ENCODE results near the gene CD74.
"Not testable (repeated sequence)": the region's sequence is repeated elsewhere in the genome, so short reads cannot be mapped to it uniquely, and the experiment has no call there.

Gene CD74

DNA sequence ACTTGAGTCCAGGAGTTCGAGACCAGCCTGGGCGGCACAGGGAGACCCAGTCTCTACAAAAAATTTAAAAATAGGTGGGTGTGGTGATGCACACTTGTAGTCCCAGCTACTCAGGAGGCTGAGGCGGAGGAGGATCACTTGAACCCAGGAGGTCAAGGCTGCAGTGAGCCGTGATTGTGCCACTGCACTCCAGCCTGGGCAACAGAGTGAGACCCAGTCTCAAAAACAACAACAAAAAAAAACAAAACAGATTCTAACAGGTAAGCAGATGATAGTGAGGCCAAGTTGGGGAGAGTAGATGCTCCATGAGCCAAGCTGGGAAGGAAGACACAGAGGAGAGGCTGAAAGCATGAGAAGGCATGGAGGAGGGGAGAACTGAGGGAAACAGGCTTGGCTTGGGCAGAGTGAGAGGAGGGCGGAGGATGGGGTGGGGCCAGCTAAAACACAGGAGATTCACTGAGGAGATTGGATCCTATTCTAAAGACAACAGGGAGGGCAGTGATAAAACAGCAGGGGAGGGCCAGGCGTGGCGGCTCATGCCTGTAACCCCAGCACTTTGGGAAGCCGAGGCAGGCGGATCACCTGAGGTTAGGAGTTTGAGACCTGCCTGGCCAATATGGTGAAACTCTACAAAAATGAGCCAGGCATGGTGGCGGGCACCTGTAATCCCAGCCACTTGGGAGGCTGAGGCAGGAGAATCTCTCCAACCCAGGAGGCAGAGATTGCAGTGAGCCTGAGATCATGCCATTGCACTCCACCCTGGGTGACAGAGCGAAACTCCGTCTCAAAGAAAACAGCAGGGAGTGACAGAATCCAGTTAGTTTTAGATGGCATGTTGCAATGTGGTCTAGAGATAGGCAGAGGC is 28.5 kb upstream of the CD74 start:
- no peak for DNase-seq

DNA sequence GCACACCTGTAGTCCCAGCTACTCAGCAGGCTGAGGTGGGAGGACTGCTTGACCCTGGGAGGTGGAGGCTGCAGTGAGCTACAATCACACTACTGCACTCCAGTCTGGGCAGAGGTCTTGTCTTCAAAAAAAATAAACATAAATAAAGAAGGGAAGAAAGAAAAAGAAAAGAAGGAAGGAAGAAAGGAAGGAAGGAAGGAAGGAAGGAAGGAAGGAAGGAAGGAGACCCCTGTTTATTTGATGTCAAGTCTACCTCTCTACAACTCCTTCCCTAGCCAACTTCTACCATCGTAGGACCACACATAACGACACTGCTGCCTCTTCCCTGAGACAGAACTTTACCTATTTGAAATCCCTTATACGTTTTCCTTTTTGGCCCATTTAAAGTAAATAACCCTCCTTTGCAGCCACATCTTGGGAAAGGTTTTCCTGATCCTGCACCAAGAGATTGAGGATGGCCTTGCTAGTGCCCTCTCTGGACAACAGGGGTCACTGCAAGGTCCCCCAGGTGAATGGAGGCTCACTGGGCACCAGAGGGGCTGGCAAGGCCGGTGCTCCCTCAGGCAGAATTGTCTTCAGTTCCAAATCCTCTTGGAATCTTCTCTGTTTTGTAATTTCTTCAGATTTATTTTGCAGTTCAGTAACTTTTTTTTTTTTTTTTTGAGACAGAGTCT is 26.3 kb upstream of the CD74 start:
- DNase-seq: no peak

- DNase-seq: peak; percentile 32
Measured at GRCh38 chr5:150436141-150436680, 23.5 kb upstream of the CD74 start.

DNA sequence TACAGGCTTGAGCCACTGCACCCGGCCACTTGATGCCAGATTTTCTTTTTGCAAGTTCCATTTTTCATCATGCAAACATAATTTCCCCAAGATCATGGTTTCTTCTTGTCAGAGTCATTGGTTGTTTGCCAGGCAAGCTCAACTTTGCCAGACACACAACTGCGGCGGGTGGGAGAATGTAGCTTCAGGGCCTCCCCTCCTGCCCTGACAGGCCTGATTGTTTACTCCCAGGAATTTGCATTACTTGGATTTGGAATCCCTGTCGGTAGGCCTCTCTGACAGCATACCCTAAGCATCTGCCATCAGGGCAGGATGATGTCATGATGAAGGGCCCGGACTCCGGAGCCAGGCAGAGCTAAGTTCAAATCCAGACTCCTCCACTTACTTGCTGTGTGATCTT is 21.8 kb upstream of the CD74 start:
- DNase-seq: no peak

DNA sequence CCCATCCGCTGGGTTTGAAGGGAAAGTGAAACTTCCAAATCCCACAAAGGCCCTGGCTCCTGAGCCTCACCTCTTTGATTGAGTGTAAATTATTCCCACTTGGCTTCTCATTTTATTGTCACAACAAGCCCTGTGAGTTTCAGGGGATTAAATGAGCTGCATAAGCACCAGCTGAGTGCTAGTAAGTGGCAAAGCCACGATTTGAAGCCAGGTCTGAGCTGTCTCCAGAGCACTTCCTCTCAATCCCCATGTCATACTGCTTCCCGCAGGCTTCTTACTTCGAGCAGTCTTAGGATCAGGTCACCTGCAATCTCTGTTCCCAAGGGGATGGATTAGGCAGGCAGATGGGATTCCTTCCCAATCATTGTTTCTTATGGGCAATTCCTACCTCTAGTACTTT is 18.9 kb upstream of the CD74 start:
- no peak for DNase-seq

GRCh38 chr5:150431048-150431447 is 18.3 kb upstream of the CD74 start:
- DNase-seq: no peak

GRCh38 chr5:150429410-150429873 is 16.7 kb upstream of the CD74 start:
- DNase-seq: no peak

- no peak for DNase-seq
Measured at GRCh38 chr5:150428978-150429377, 16.3 kb upstream of the CD74 start.

DNA sequence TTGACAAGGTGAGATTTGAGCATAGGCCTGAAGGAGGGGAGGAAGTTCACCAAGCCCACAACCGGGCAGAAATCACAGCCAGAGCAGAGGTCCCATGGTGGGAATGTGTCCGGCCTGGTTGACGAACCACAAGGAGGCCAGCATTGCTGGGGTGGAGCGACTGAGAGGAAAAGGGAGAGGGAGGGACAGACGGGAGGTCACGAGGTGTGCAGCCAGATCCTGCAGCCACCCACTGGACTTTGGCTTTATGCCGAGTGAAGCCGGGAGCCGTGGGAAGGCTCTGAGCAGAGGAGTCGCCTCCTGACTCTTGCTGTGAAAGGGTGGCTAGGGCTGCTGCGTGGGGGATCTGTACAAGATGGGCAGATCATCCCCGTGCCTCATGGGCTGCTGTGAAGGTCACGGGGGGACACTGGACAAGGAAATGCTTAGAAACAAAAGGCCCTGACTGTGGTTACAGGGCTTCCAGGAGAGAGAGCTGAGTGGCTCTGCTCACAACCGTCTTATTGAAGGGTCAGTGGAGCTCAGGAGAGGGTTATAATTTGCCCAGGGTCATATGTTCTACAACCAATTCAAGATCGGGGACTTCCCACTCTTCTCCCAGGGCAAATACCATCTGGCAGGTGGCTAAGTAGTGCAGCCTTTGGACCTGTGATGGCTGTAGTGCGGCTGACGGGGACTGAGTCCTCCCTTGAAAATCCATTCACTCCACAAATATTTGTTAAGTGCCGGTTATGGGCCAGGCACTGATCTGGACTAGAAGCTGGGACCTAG is 15.6 kb upstream of the CD74 start:
- no peak for DNase-seq

DNA sequence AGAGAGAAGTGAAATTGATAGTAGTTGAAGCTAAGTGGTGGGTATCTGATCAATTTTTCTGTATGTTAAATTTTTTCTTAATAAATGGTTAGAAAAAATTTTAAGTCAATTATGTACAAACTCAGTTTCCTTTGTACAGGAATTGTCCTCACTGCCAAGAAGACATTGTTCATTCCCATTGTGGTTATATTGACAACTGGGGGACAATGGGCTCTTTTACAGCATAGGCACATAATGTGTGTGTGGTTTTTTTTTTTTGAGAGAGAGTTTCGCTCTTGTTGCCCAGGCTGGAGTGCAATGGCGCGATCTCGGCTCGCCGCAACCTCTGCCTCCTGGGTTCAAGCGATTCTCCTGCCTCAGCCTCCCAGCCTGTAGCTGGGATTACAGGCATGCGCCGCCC is 13.5 kb upstream of the CD74 start:
- DNase-seq: not testable (repeated sequence)

- DNase-seq: no peak
Measured at GRCh38 chr5:150422758-150423157, 10.0 kb upstream of the CD74 start.

DNA sequence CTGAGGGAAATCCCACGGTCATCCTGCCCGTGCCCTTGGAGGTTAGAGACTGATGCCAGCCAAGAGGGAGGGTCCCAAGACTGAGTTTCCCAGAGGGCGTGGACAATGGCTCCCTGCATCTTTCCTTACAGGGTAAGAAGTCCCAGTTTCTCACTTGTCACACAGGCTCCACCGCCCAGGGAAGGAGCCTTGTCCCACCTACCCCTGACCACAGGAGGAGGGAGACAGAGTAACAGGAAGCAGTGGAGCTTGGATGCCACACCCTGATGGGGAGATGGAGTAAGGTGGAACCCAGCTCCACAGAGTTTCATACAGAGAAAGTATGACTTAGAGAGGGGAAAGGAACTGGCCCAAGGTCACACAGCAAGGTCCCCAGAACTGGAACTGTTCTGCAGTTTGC is 9.4 kb upstream of the CD74 start:
- no peak for DNase-seq

DNA sequence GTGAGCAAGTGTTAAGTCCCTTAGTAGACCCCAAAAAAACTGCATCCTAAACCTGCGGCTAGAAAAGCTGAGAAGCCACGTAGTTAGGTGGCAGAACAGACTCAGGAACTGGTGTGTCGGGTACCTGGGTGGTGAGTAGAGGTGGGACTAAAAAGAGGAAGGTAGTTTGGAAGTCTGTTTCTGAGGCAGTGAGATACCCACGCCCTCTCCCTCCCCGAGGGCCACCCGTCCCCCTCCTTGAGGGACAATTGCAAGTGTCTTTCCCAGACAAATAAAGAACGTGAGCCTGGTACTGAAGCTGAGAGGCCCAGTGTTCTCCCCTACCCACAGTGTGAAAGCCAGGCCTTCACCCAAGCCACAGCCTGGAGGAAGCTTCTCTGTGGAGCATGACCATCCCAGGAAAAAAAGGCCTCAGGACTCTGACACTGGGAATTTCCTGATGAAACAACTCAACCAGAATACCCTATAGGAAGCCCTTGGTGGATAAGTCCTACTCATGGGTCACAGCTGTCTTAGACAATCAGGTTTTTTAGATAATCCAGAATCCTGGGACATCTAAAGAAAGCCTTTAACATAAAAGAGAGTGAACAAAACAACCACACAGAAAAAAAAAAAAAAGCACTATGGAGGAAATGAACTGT is 7.0 kb upstream of the CD74 start:
- no peak for DNase-seq

- not testable (repeated sequence) for DNase-seq
Measured at GRCh38 chr5:150413902-150414790, 1.4 kb upstream of the CD74 start.

DNA sequence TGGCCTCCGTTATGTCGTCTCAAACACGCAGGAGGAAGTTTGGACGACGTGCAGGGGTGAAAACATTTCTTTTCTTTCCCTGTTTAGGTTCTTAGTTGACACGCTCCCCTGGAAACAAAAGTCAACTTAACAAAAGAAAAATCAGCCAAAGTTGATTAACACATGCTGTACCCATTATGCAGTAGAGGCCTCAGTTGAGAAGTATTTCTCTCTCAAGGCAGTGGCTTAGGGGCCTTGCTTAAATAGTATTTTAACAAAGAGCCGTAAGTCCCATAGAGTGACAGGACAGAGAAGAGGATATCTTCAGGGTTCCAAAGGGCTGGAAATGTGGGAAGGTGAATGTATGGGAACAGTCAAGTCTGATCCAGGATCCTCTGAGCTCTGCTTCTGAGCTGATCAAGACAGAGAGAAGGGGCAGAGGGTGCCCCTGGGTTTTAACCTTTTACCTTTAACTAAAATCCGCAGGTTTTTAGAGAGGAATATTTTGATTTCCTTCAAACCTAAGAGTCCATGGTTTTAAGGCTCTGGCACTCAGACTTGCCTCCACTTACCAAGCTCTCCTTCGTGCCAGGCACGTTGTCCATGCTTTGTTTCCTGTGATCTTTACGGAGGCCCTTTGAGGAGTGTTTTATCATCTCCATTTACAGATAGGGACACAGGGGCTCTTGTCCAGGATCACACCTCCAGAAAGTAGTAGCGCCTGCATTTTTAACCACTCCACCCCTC is 629 bp upstream of the CD74 start:
- no peak for DNase-seq

GRCh38 chr5:150411245-150411979 is 1.3 kb downstream of the CD74 start:
- no peak for DNase-seq

DNA sequence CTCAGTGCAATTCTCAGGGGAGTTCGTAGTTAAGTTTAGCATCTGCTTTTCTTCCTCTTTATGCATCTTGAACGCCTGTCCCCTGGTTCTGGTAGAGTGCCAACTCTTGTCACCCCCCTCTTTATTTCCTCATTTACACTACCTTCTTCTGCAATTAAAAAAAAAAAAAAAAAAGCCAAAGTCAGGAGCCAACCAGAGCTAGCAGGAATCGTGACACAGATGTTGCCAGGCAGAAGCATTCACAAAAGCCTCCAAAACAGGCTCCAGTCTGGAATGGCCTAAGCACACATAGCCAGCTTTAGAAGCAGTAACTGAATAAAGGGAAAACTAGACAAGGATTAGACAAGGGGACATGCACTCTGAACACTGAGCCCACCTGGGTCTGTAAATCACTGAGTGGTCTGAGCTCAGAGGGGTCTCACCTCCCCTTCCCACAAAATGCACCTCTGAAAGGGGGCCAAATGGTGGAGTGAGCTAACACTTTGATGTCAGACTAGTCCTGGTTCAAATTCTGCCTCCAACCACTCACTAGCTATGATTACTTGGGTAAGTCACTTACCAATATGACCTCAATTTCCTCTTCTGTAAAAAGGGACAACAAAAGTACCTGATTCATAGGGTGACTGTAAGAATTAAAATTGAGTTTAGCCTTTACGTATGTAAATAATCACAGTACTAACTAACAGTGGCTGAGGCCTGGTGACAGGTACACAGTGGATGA is 2.0 kb downstream of the CD74 start:
- DNase-seq: peak; percentile 24

DNA sequence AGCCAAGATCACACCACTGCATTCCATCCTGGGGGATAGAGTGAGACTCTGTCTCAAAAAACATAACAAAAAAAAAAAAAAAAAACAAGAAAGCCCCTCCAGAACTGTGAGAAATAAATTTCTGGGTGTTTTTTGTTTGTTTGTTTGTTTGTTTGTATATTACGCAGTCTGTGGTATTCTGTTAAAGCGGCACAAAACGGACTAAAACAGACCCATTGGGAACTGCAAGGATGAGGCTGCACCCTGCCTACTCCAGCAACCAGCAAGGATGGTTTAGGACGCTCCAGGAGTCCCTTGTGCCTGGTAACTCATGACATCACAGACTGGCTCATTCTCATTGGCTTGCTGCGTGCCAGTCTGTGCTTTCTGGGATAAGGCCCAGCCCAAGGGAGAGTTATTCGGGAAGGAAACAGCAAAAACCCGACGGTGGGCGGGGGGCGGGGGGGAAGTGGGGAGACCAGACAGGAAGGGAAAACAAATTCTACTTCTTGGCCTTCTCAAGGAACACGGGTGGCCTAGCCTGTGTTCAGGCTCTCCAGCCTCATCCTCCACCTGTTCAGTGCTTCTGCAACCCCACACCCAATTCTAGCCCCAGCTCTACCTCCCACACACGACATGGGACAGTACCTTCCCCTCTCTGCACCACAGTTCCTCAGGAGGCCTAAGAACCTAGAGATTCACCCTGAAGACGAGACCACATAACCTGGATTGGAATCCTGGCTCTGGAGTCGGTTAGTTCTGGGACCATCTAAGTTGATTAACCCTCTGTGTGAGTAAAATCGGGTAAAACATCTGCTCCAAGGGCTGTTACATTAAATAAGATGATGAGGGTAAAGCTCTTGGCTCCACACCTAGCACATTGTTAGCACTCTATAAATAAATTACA is 2.8 kb downstream of the CD74 start:
- no peak for DNase-seq

Measured in KG1 (cell line).